ENCODE measurements around the gene DLGAP1.

- TF ChIP-seq, protein P1, sequence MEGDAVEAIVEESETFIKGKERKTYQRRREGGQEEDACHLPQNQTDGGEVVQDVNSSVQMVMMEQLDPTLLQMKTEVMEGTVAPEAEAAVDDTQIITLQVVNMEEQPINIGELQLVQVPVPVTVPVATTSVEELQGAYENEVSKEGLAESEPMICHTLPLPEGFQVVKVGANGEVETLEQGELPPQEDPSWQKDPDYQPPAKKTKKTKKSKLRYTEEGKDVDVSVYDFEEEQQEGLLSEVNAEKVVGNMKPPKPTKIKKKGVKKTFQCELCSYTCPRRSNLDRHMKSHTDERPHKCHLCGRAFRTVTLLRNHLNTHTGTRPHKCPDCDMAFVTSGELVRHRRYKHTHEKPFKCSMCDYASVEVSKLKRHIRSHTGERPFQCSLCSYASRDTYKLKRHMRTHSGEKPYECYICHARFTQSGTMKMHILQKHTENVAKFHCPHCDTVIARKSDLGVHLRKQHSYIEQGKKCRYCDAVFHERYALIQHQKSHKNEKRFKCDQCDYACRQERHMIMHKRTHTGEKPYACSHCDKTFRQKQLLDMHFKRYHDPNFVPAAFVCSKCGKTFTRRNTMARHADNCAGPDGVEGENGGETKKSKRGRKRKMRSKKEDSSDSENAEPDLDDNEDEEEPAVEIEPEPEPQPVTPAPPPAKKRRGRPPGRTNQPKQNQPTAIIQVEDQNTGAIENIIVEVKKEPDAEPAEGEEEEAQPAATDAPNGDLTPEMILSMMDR (IDR thresholded peaks at IDR 0.05 in 4 of 5, conservative IDR thresholded peaks at IDR 0.05 in 1 of 5), result no peak
- TF ChIP-seq POLR2A (IDR thresholded peaks at IDR 0.05), result no peak
Measured at GRCh38 chr18:3902676-3903075, 552.4 kb downstream of the DLGAP1 start.
